Measurements from ENCODE around the gene ATF7.

- TF ChIP-seq, protein P1, sequence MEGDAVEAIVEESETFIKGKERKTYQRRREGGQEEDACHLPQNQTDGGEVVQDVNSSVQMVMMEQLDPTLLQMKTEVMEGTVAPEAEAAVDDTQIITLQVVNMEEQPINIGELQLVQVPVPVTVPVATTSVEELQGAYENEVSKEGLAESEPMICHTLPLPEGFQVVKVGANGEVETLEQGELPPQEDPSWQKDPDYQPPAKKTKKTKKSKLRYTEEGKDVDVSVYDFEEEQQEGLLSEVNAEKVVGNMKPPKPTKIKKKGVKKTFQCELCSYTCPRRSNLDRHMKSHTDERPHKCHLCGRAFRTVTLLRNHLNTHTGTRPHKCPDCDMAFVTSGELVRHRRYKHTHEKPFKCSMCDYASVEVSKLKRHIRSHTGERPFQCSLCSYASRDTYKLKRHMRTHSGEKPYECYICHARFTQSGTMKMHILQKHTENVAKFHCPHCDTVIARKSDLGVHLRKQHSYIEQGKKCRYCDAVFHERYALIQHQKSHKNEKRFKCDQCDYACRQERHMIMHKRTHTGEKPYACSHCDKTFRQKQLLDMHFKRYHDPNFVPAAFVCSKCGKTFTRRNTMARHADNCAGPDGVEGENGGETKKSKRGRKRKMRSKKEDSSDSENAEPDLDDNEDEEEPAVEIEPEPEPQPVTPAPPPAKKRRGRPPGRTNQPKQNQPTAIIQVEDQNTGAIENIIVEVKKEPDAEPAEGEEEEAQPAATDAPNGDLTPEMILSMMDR (IDR thresholded peaks at IDR 0.05; ENCODE audit: low read depth, low read length): no peak
- no peak for TF ChIP-seq EZH2phosphoT487 (IDR thresholded peaks at IDR 0.05; ENCODE audit: low read depth)
Measured at GRCh38 chr12:53472056-53472582, 154.1 kb downstream of the ATF7 start.

All from OCI-LY3 (cell line).